GM12872 (cell line): ENCODE measurements around the gene SFMBT2.

Experiments
- TF ChIP-seq, protein P1 (sequence below): IDR thresholded peaks from 3 replicates; pipeline ENCODE4 v1.5.1; 2011; ENCODE audit warnings: low read depth, mild to moderate bottlenecking, low read length, moderate library complexity; ENCODE audit not compliant: insufficient read depth

Gene SFMBT2

DNA sequence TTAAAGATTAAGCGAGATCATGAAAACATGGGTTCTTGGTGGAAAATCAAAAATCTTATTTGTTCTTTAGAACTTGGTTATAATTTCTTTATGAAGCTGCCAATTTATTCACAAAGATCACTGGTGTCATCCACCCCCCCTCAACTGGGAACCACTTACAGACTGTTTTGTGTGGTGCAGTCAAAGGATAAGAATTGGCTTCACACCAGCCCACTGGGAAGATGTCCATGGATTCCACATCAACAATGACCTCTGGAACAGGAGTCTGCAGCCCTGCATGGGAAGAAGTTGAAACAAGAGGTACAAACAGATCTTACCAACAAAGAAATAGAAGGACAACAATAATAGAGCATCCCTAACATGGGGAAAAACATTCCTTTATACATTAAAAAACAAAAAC, 205.2 kb downstream of the SFMBT2 start:
- TF ChIP-seq, protein P1, sequence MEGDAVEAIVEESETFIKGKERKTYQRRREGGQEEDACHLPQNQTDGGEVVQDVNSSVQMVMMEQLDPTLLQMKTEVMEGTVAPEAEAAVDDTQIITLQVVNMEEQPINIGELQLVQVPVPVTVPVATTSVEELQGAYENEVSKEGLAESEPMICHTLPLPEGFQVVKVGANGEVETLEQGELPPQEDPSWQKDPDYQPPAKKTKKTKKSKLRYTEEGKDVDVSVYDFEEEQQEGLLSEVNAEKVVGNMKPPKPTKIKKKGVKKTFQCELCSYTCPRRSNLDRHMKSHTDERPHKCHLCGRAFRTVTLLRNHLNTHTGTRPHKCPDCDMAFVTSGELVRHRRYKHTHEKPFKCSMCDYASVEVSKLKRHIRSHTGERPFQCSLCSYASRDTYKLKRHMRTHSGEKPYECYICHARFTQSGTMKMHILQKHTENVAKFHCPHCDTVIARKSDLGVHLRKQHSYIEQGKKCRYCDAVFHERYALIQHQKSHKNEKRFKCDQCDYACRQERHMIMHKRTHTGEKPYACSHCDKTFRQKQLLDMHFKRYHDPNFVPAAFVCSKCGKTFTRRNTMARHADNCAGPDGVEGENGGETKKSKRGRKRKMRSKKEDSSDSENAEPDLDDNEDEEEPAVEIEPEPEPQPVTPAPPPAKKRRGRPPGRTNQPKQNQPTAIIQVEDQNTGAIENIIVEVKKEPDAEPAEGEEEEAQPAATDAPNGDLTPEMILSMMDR = no peak

DNA sequence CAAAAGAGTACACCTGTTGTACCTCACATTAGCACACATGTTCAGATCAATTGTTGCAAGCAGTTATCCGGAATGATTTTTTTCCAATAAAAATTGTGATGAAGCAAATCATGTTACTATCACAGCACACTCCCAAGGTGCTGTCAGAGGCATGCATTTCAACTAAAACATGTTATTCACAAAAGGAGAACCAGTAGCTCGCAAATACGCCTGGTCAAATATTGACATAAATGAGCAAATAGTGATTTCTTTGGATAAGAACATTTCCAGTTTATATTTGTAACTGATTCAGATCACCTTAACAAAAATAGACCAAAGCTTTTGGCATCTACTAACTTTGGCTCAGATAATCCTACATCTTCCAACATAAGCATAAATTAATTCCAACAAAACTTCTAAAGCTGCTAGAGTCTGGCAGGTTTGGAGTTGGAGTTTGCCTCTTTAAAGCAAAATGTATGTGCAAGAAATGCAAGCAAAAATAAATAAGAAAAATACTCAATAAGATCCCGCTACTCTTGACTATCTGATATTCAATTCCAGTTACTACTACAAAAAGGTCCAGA, 208.0 kb downstream of the SFMBT2 start:
- TF ChIP-seq, protein P1 = no peak

DNA sequence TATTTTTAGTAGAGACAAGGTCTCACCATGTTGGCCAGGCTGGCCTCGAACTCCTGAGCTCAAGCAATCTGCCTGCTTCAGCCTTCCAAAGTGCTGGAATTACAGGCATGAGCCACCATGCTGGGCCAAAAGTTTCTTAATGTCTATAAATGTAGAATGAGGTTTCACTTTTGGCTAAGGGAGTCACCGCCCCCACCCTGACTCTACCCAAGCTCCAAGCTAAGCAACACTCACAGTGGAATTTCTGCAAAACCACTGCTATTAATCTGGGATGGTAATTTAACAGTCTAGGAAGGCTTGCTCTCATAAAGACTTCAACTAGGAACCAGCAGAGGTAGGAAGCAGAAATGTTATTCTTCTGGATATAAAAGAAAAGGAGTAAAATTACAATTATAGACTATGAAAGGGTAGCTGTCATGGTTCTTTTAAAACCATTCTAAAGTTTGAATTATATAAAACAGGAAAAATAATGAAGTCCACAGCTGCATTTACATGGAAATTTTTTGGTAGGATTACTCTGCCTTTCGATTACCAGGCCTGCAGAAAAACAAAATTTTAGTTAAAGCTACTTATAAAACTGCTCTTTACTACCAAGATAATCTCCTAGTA, 211.6 kb downstream of the SFMBT2 start:
- TF ChIP-seq, protein P1 = no peak

DNA sequence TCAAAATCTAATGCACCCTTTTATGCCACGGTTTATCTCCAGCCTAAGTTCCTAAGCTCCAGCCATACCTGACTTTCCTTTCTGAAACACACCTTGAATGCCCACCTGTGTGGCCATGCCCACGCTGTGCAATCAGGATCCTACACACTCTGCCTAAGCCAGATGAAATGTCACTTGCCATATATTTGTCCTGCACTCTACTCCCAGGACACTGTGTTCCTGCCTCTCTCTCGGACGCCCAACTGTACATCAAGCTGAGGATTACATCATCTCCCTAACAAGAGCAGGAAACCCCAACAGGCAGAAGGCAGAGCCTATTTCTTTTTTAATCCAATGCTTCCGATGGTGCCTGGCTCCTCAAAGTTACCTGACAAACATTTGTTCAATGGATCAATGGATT, 214.6 kb downstream of the SFMBT2 start:
- TF ChIP-seq, protein P1 = no peak

DNA sequence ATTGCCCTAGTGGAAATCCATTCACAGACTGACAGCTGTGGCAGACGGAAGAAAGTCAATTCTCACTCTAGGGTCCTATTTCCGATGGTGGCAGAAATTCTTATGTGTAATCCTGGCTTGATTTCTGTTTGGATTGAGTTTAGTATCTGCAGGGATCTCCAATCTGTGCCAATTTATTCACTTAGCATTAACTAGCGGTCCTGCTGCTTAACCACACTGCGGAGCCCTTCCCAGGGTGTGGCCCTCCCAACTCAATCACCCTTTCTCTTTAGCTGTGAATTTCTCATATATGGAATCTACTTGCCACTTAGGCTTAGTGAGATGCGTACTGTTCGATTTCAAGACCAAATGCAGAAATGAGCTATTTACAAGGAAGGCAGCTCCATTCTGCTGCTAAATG, 215.7 kb downstream of the SFMBT2 start:
- TF ChIP-seq, protein P1 = no peak

DNA sequence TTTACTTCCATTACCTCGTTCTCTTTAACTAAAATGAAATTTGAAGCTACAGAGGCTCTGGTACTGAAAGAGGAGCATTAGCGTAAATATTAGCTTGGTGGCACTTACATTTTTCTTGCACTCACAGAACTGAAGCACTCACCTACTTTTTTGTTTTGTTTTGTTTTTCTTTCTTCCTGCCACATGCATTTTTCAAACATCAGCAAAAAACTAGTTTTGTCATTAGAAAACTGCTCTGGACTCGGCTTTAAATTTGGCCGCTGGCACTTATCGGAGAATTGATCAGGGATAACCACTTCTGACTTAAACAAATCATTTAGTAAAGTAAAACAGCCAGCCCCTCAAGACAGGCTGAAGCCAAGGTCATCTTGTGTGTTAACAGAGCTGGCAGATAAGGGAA, 216.3 kb downstream of the SFMBT2 start:
- TF ChIP-seq, protein P1 = no peak

DNA sequence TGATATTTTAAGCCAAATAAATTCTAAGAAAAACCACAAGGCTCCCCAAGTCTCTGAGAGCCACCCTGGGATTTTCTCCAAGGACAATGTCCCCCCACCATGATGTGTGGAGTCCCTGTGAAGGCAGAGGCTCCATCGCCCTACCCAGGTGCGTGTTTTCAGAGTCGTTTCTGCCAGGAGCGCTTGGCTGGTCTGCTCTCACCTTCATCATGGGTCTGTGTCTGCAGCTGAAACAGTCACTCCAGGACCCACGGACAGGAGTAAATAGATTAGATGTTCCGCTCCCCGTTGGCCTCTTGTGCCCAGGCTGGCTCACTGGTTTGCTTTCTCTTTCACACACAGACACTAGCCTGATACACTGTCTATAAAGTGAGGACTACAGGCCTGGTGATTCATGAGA, 217.5 kb downstream of the SFMBT2 start:
- TF ChIP-seq, protein P1 = no peak
